AG09309 (cell line): Measurements from ENCODE around the gene GRIN3A.
"Not testable (repeated sequence)": the region's sequence is repeated elsewhere in the genome, so short reads cannot be mapped to it uniquely, and the experiment has no call there.

Experiments
- DNase-seq: peaks from one replicate; pipeline ENCODE4 v3.0.0-alpha.2; 2010; ENCODE audit warnings: low read depth
- H3K4me3 ChIP-seq: 2 replicates; pipeline ENCODE4 v1.5.1; 2011; ENCODE audit warnings: mild to moderate bottlenecking, low read depth, low read length, moderate library complexity; ENCODE audit not compliant: control insufficient read depth
- CTCF ChIP-seq: IDR thresholded peaks from 2 replicates; pipeline ENCODE4 v1.5.1; 2011; ENCODE audit warnings: mild to moderate bottlenecking, low read depth, low read length, inconsistent platforms; ENCODE audit not compliant: insufficient read depth, control insufficient read depth; ENCODE audit errors: missing control alignments

The GRIN3A gene

DNA sequence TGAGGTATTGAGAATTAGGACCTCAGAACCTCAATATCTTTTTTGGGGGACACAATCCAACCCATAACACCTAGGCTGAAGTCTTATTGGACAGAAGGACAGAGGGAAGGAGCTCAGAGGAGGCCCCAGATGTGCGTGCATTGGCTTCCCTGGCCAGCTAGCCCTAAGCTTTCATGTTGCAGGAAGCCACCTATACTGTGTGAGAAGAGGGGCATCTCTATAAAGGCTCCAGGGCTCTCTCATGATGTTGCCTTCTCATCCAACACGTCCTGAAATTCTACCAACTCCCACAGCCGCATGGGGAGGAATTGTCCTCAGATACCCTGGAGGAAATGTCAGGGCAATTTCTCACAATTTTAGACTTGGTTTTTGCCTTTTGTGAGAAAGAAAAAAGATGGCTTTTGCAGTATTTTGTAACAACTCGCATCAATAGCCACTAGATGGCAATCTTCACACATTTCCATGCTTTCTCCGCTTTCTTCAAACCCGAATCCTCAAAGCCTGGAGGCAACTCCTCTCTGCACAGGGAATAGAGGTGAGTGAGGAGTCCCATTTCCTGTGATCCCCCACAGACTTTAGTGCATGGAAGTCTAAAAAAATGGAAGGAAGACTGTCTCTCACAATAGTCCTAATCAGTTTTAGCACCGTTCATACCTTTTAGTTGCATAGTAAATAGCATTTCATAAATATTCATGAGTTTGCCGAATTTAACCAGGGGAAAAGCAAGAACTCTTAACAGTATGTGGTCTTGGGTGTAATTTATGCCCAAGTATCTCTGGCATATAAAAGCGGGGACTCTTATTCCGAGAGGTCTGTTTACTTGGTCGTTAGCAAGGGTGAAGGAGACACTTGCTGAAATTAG lies 136.3 kb downstream of the GRIN3A start:
- no peak overlapping the region for H3K4me3 ChIP-seq
- peak; percentile 68 for TF ChIP-seq CTCF
- DNase-seq, result peak; percentile 11

- no peak for DNase-seq
- no peak within 1 kb of the TSS for H3K4me3 ChIP-seq
- TF ChIP-seq CTCF, result no peak
Measured at GRCh38 chr9:101594796-101595195, 143.7 kb downstream of the GRIN3A start, which contains the start of gene PPP3R2. Gene PPP3R2 (minus strand): TSS chr9:101594969. CDS start chr9:101594921, 48 bp downstream.

DNA sequence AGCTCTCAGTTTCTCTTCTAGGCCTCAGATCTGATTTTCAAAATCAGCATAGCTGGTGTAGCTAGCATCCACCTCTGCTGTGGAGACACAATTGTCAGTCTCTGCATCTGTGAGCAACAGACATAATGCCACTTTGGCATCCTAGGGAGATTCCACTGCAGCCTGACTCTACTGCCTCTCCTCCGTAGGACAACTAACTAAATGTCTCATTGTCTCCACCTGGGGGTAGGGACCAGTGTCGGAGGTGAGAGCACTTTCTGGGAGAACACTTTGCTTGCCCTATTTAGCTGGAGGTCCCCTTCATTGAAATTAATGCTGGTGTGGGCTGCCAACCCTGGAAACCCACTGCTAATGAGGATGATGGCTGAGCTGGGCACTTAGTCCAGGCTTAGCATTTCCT lies 145.1 kb downstream of the GRIN3A start:
- DNase-seq, result no peak
- TF ChIP-seq CTCF, result no peak
- H3K4me3 ChIP-seq, result no peak overlapping the region

DNA sequence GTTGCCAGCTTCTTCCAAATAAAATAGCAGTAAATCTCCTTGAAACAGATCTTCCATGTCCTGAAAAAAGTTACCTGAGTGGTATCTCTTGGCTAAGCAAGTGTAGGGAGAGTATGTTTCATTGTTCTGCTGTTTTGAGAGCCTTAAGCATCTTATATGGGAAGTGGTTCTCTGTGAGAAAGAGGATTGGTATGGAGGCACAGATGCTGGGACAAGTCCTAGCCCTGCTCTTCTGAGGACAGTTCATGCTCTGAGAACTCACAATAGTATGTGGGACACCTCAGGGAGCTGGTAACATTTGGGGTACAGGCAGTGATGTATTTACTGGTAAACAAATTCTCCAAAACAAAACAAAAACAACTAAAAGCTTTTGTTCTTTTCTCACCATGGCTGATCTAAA lies 145.7 kb downstream of the GRIN3A start:
- TF ChIP-seq CTCF, result no peak
- DNase-seq, result no peak
- H3K4me3 ChIP-seq, result no peak overlapping the region

DNA sequence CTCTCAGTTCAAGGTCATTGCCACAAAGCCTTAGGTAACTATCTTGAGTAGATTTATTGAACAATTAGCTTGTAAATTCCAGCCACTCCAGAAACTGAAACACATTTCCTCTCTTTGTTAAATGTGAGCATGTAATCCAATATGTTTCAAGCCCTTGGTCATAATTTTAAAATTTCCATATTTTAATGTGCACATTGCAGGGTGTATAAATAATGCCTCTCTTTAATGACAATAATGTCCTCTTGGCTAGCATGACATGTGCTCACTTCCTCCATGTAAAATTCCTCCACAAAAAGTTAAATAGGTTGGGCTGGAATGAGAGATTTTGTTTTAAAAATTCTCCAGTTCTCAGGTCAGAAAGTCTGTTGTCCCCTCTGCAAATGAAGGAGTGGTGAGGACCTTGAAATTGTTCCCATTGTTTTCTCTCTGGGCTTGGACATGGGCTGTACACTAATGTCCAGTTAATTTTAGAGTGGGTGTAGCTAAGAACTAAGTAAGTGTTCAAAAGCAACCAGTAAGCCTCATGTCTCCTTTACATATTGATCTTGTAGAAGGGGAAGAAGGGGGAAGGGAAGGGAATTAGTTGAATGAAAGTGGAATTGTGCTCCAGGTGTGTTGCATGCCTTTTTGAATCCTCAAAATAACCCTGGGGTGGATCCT lies 146.5 kb downstream of the GRIN3A start:
- H3K4me3 ChIP-seq, result no peak overlapping the region
- no peak for DNase-seq
- TF ChIP-seq CTCF, result no peak

DNA sequence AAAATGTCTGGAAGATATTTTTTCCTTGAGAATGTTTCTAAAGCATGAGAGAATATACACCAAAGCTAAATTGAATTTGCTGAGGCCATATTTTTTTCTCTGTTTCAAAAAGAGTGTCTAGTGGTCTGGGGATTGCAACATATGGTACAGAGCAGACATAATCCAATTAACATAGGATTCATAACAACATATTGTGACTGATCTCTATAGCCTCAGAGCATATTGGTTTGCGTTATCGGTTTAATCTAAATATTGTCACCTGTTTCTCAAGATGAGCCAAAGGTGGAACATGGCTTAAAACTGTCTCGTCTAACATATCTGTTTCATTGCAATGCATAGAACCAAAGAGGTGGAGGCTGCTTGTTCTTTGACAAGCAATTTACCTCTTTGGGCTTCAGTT lies 147.5 kb downstream of the GRIN3A start:
- no peak for DNase-seq
- TF ChIP-seq CTCF, result no peak
- no peak overlapping the region for H3K4me3 ChIP-seq

DNA sequence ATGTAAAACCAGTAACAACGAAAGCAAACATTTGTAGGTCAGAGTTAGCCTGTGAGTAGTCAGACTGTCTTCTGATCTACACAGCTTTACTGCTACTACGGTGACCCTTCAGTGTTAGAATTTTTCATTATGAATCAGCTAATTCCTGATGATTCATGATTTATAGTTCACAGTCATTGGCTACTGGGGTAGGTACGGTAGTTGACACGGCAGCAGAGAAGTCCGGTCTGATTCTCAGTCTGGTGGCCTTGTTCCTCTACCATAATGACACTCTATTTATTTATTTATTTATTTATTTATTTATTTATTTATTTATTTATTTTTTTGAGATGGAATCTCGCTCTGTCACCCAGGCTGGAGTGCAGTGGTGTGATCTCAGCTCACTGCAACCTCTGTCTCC lies 148.4 kb downstream of the GRIN3A start:
- H3K4me3 ChIP-seq, result not testable (repeated sequence)
- DNase-seq, result peak; percentile 20
